Measurements from ENCODE around the gene TACR1. TPM values are rescaled to one million over a fixed set of nuclear protein-coding genes. Genes with fewer than 3 reads are reported as not detected.

Gene TACR1
- total RNA-seq, 1 experiment from 2014 or later: not detected

DNA sequence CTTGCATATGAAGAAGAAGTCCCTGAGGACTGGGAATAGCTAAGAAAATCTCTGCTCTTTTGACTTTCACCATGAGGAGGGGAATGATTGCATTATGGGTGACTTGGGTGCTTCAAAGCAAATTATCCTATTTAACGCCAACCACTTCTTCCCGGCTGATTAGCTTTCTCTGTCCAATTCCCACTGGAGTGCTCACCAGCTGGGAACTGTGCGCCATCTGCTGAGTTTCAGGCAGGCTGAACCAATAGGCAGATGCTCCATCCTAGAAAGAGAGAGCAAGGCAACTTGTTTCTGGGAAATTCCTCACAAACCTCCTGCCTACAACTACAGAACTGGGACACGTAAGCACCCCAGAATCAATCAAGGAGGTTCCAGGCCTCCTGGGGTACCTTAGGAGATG, 191.5 kb downstream of the TACR1 start:
- intact Hi-C loops (cut with micrococcal nuclease; ENCODE audit: unreplicated experiment): no loop called here
- POLR2A ChIA-PET (ENCODE audit: unreplicated experiment): no interaction called here
- no peaks in the 10 kb centered on the region for H3K27me3 ChIP-seq (ENCODE audit: insufficient read depth, low read depth)
- no peaks in the 10 kb centered on the region for H3K36me3 ChIP-seq (ENCODE audit: low read depth)
- no peaks in the 10 kb centered on the region for H3K79me2 ChIP-seq (ENCODE audit: low read depth)
- DNase-seq: no peak
- H3K4me3 ChIP-seq: no peak overlapping the region
- CTCF ChIA-PET: interaction anchor here (0.5 kb wide), 1 partner anchor 817 kb away, joined by 4 read pairs; no protein-coding TSS in a partner anchor
- no peaks in the 10 kb centered on the region for H3K4me1 ChIP-seq (replicated peaks; ENCODE audit: insufficient read depth)
- H3K4me2 ChIP-seq: no peak overlapping the region
- no peaks in the 10 kb centered on the region for H3K9me3 ChIP-seq (ENCODE audit: insufficient read depth, low read depth)
- H3F3A ChIP-seq (ENCODE audit: insufficient read depth, low read depth): no peaks in the 10 kb centered on the region
- no peak for TF ChIP-seq CTCF (conservative IDR thresholded peaks at IDR 0.05)
- no peak for TF ChIP-seq EZH2 (IDR thresholded peaks at IDR 0.05; ENCODE audit: low read depth)
- H4K20me1 ChIP-seq (ENCODE audit: insufficient read depth): no peaks in the 10 kb centered on the region
- H3K9me2 ChIP-seq (ENCODE audit: insufficient read depth): no peaks in the 10 kb centered on the region
- H2AFZ ChIP-seq: no peak overlapping the region
- no TSS peak for BruUV-seq (replicated peaks)
- no peak overlapping the region for H3K27ac ChIP-seq

DNA sequence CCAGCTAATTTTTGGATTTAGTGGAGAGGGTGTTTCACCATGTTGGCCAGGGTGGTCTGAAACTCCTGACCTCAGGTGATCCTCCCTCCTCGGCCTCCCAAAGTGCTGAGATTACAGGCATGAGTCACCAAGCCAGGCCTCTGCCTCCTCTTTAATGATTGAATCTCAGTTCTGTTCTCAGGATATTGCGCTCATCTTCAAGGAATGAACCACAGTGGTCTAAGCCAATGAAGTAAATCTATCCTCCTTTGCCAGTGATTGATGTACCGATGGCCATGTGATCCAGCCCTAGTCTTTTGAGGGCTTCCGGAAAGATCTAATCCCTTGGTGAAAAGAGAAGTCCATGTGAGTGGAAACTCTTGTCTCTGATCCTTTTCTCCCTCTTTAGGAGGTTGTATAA, 192.3 kb downstream of the TACR1 start:
- CTCF ChIA-PET: interaction anchor here (0.5 kb wide), 1 partner anchor 816 kb away, joined by 4 read pairs; no protein-coding TSS in a partner anchor

DNA sequence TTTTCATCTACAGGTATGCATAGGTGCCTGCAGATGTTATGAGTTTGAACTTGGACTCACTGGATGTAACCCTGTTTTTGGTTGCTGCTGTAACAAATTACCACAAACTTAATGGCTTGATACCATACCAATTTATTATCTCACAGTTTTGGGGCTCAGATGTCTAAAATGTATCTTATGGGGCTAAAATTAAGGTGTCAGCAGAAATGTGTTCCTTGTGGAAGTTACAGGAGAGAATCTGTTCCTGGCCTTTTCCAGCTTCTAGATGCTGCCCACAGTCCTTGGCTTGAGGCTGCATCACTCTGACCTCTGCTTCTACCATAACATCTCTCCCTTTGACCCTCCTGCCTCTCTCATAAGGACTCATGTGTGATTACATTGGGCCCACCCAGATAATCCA, 193.3 kb downstream of the TACR1 start:
- Histone ChIP-seq H3K4me1 (replicated peaks; ENCODE audit: insufficient read depth) (no peaks in the 10 kb centered on the region), H3K27me3 (ENCODE audit: insufficient read depth, low read depth) (no peaks in the 10 kb centered on the region), H3K9me3 (ENCODE audit: insufficient read depth, low read depth) (no peaks in the 10 kb centered on the region), H3K36me3 (ENCODE audit: low read depth) (no peaks in the 10 kb centered on the region), H3K79me2 (ENCODE audit: low read depth) (no peaks in the 10 kb centered on the region), H3K4me2 (no peak overlapping the region), H3F3A (ENCODE audit: insufficient read depth, low read depth) (no peaks in the 10 kb centered on the region), H3K4me3 (no peak overlapping the region), H3K27ac (no peak overlapping the region), H4K20me1 (ENCODE audit: insufficient read depth) (no peaks in the 10 kb centered on the region), H3K9me2 (ENCODE audit: insufficient read depth) (no peaks in the 10 kb centered on the region), H2AFZ (no peak overlapping the region)
- intact Hi-C loops (cut with micrococcal nuclease; ENCODE audit: unreplicated experiment): no loop called here
- TF ChIP-seq EZH2 (IDR thresholded peaks at IDR 0.05; ENCODE audit: low read depth): no peak
- no peak for DNase-seq
- no TSS peak for BruUV-seq (replicated peaks)
- POLR2A ChIA-PET (ENCODE audit: unreplicated experiment): no interaction called here
- CTCF ChIA-PET: no interaction called here

More for the DNA sequence above, 192.3 kb downstream of the TACR1 start:
- Histone ChIP-seq H3K9me2 (ENCODE audit: insufficient read depth) (no peaks in the 10 kb centered on the region), H3K4me2 (no peak overlapping the region), H3K27ac (no peak overlapping the region), H2AFZ (no peak overlapping the region), H3K27me3 (ENCODE audit: insufficient read depth, low read depth) (no peaks in the 10 kb centered on the region), H3K4me3 (no peak overlapping the region), H3K9me3 (ENCODE audit: insufficient read depth, low read depth) (no peaks in the 10 kb centered on the region), H3F3A (ENCODE audit: insufficient read depth, low read depth) (no peaks in the 10 kb centered on the region), H3K4me1 (replicated peaks; ENCODE audit: insufficient read depth) (no peaks in the 10 kb centered on the region), H3K36me3 (ENCODE audit: low read depth) (no peaks in the 10 kb centered on the region), H3K79me2 (ENCODE audit: low read depth) (no peaks in the 10 kb centered on the region), H4K20me1 (ENCODE audit: insufficient read depth) (no peaks in the 10 kb centered on the region)
- POLR2A ChIA-PET (ENCODE audit: unreplicated experiment): no interaction called here
- intact Hi-C loops (cut with micrococcal nuclease; ENCODE audit: unreplicated experiment): no loop called here
- BruUV-seq (replicated peaks): no TSS peak
- no peak for DNase-seq
- TF ChIP-seq CTCF (conservative IDR thresholded peaks at IDR 0.05) (no peak), EZH2 (IDR thresholded peaks at IDR 0.05; ENCODE audit: low read depth) (no peak)

GRCh38 chr2:75003773-75004172, 195.5 kb downstream of the TACR1 start:
- intact Hi-C loops (cut with micrococcal nuclease; ENCODE audit: unreplicated experiment): no loop called here
- ChIA-PET CTCF (no interaction called here), POLR2A (ENCODE audit: unreplicated experiment) (no interaction called here)
- H3K4me3 ChIP-seq: no peak overlapping the region
- no peaks in the 10 kb centered on the region for H3K9me3 ChIP-seq (ENCODE audit: insufficient read depth, low read depth)
- no peaks in the 10 kb centered on the region for H3K36me3 ChIP-seq (ENCODE audit: low read depth)
- no peaks in the 10 kb centered on the region for H4K20me1 ChIP-seq (ENCODE audit: insufficient read depth)
- no peaks in the 10 kb centered on the region for H3F3A ChIP-seq (ENCODE audit: insufficient read depth, low read depth)
- H3K9me2 ChIP-seq (ENCODE audit: insufficient read depth): no peaks in the 10 kb centered on the region
- H3K79me2 ChIP-seq (ENCODE audit: low read depth): no peaks in the 10 kb centered on the region
- H3K27ac ChIP-seq: no peak overlapping the region
- no TSS peak for BruUV-seq (replicated peaks)
- H2AFZ ChIP-seq: no peak overlapping the region
- TF ChIP-seq CTCF (conservative IDR thresholded peaks at IDR 0.05) (no peak), EZH2 (IDR thresholded peaks at IDR 0.05; ENCODE audit: low read depth) (no peak)
- H3K4me1 ChIP-seq (replicated peaks; ENCODE audit: insufficient read depth): no peaks in the 10 kb centered on the region
- no peak overlapping the region for H3K4me2 ChIP-seq
- H3K27me3 ChIP-seq (ENCODE audit: insufficient read depth, low read depth): no peaks in the 10 kb centered on the region
- DNase-seq: no peak
